PC-9 (cell line): Measurements from ENCODE around the gene FASN. TPM values are rescaled to one million over a fixed set of nuclear protein-coding genes. Genes with fewer than 3 reads are reported as not detected.

Experiments
- BruUV-seq: library from RNA; stranded (reverse); fragments of 400-500 nt; replicated peaks from 2 replicates; lab custom pipeline; 2021; lab: Mats Ljungman, UMichigan
- CTCF ChIA-PET: fragments of 300-600 bp; sonication (Branson Sonifier 250); formaldehyde crosslinking; loops from one replicate; lab custom pipeline; 2022; ENCODE audit warnings: antibody characterized with exemption; lab: Charles Lee
- POLR2A ChIA-PET: fragments of 300-600 bp; sonication (Branson Sonifier 250); formaldehyde crosslinking; loops from one replicate; lab custom pipeline; 2022; ENCODE audit warnings: antibody characterized with exemption; ENCODE audit not compliant: unreplicated experiment; lab: Charles Lee
- DNase-seq, 2 experiments: peaks; one replicate each; pipeline versions ENCODE4 v3.0.0 to v3.0.0-alpha.2; 2015 to 2022; ENCODE audit warnings: mixed read lengths in 1 of 2
- H2AFZ ChIP-seq: fragments of 200-600 bp; sonication (generic); 2 replicates; pipeline ENCODE4 v1.8.1; 2017; ENCODE audit warnings: antibody characterized with exemption
- H3F3A ChIP-seq: fragments of 200-600 bp; sonication (generic); 2 replicates; pipeline ENCODE4 v1.8.1; 2017; ENCODE audit warnings: antibody characterized with exemption, mild to moderate bottlenecking, low read depth; ENCODE audit not compliant: insufficient read depth
- H3K27ac ChIP-seq: fragments of 200-600 bp; sonication (generic); 2 replicates; pipeline ENCODE4 v1.6.1; 2016; ENCODE audit warnings: mixed run types
- H3K27me3 ChIP-seq: fragments of 200-600 bp; sonication (generic); 2 replicates; pipeline ENCODE4 v1.6.1; 2016; ENCODE audit warnings: low read depth, mixed run types; ENCODE audit not compliant: insufficient read depth
- H3K36me3 ChIP-seq: fragments of 200-600 bp; sonication (generic); 2 replicates; pipeline ENCODE4 v1.6.1; 2016; ENCODE audit warnings: low read depth, mixed run types
- H3K4me1 ChIP-seq: fragments of 200-600 bp; sonication (generic); replicated peaks from 2 replicates; pipeline ENCODE4 v1.6.1; 2016; ENCODE audit warnings: mixed run types; ENCODE audit not compliant: insufficient read depth
- H3K4me2 ChIP-seq: fragments of 200-600 bp; sonication (generic); 2 replicates; pipeline ENCODE4 v1.6.1; 2017; ENCODE audit warnings: mixed run types
- H3K4me3 ChIP-seq: fragments of 200-600 bp; sonication (generic); 2 replicates; pipeline ENCODE4 v1.6.1; 2016; ENCODE audit warnings: mixed run types
- H3K79me2 ChIP-seq: fragments of 200-600 bp; sonication (generic); 2 replicates; pipeline ENCODE4 v1.6.1; 2017; ENCODE audit warnings: low read depth, mixed run types
- H3K9me2 ChIP-seq: fragments of 200-600 bp; sonication (generic); 2 replicates; pipeline ENCODE4 v1.8.1; 2017; ENCODE audit warnings: mild to moderate bottlenecking; ENCODE audit not compliant: insufficient read depth
- H3K9me3 ChIP-seq: fragments of 200-600 bp; sonication (generic); 2 replicates; pipeline ENCODE4 v1.8.1; 2016; ENCODE audit warnings: low read depth; ENCODE audit not compliant: insufficient read depth
- H4K20me1 ChIP-seq: fragments of 200-600 bp; sonication (generic); 2 replicates; pipeline ENCODE4 v1.8.1; 2017; ENCODE audit not compliant: insufficient read depth
- CTCF ChIP-seq: fragments of 200-600 bp; sonication (generic); conservative IDR thresholded peaks from 2 replicates; pipeline ENCODE4 v1.6.1; 2017; ENCODE audit warnings: mixed run types, antibody characterized with exemption, mild to moderate bottlenecking, moderate library complexity
- EZH2 ChIP-seq: fragments of 200-600 bp; sonication (generic); IDR thresholded peaks from 2 replicates; pipeline ENCODE4 v1.8.0; 2017; ENCODE audit warnings: antibody characterized with exemption, low read depth
- intact Hi-C: fragments of 100-400 bp; cut with micrococcal nuclease; formaldehyde crosslinking; loops from one replicate; pipeline ENCODE4 v1.10.0; 2022; ENCODE audit not compliant: unreplicated experiment
- total RNA-seq: library from RNA; stranded (reverse); gene quantifications from 2 replicates; pipeline ENCODE4 v1.2.3, GENCODE V29; 2021

The FASN gene
- total RNA-seq, 1 experiment from 2014 or later = 658 TPM

- POLR2A ChIA-PET = interaction anchor here (0.6 kb wide), 1 partner anchor 15 kb away, joined by 12 read pairs; the partner anchor contains the start of gene FASN
- Histone ChIP-seq H3K36me3 (no peaks in the 10 kb centered on the region), H3F3A (peaks cover 9% of the 10 kb centered on the region)
Measured at GRCh38 chr17:82112914-82113311, 14.9 kb upstream of the FASN start.

GRCh38 chr17:82112181-82112913, 14.3 kb upstream of the FASN start:
- Histone ChIP-seq H3K27me3 (no peaks in the 10 kb centered on the region), H3K36me3 (no peaks in the 10 kb centered on the region), H4K20me1 (no peaks in the 10 kb centered on the region), H3K4me1 (peaks cover 15% of the 10 kb centered on the region), H3K4me3 (no peak overlapping the region), H2AFZ (no peak overlapping the region), H3F3A (peaks cover 13% of the 10 kb centered on the region), H3K4me2 (no peak overlapping the region), H3K27ac (no peak overlapping the region), H3K9me3 (no peaks in the 10 kb centered on the region), H3K9me2 (no peaks in the 10 kb centered on the region), H3K79me2 (no peaks in the 10 kb centered on the region)
- TF ChIP-seq CTCF = no peak
- no peak for TF ChIP-seq EZH2
- intact Hi-C loops = no loop called here
- CTCF ChIA-PET = no interaction called here
- POLR2A ChIA-PET = no interaction called here
- BruUV-seq = no TSS peak
- DNase-seq = no peak

More at GRCh38 chr17:82112914-82113311, 14.9 kb upstream of the FASN start:
- BruUV-seq = no TSS peak
- Histone ChIP-seq H3K4me3 (no peak overlapping the region), H2AFZ (no peak overlapping the region), H3K27ac (no peak overlapping the region), H4K20me1 (no peaks in the 10 kb centered on the region), H3K4me2 (no peak overlapping the region), H3K79me2 (no peaks in the 10 kb centered on the region), H3K9me3 (no peaks in the 10 kb centered on the region), H3K9me2 (no peaks in the 10 kb centered on the region), H3K27me3 (no peaks in the 10 kb centered on the region), H3K4me1 (peaks cover 15% of the 10 kb centered on the region)
- intact Hi-C loops = no loop called here
- TF ChIP-seq EZH2 = no peak
- TF ChIP-seq CTCF = no peak
- CTCF ChIA-PET = no interaction called here
- DNase-seq = no peak

- no peaks in the 10 kb centered on the region for H3K9me3 ChIP-seq
- DNase-seq = peak; percentile 47 to 90
- no TSS peak for BruUV-seq
- no peaks in the 10 kb centered on the region for H3K27me3 ChIP-seq
- TF ChIP-seq CTCF (no peak), EZH2 (no peak)
- H3K27ac ChIP-seq = peak overlapping the region; percentile 55
- intact Hi-C loops = no loop called here
- H3K4me1 ChIP-seq = peaks cover 31% of the 10 kb centered on the region
- no peak overlapping the region for H3K4me3 ChIP-seq
- peaks cover 4% of the 10 kb centered on the region for H3K79me2 ChIP-seq
- ChIA-PET CTCF (interaction anchor here (0.6 kb wide), 1 partner anchor 125 kb away, joined by 3 read pairs; no protein-coding TSS in a partner anchor), POLR2A (interaction anchor here (0.7 kb wide), 1 partner anchor 263 kb away, joined by 3 read pairs; no protein-coding TSS in a partner anchor)
- no peaks in the 10 kb centered on the region for H3K36me3 ChIP-seq
- peak overlapping the region; percentile 47 for H3K4me2 ChIP-seq
- no peaks in the 10 kb centered on the region for H4K20me1 ChIP-seq
- peaks cover 28% of the 10 kb centered on the region for H3F3A ChIP-seq
- H3K9me2 ChIP-seq = no peaks in the 10 kb centered on the region
- H2AFZ ChIP-seq = no peak overlapping the region
Measured at GRCh38 chr17:82110298-82110697, 12.3 kb upstream of the FASN start.
